Raji (cell line): ENCODE results near the gene ARHGEF10L.

ENCODE experiments used
- POLR2A ChIP-seq: IDR thresholded peaks from 2 replicates; pipeline ENCODE4 v1.6.1; 2011; ENCODE audit warnings: low read depth, low read length, control low read depth; ENCODE audit not compliant: insufficient read depth

The ARHGEF10L gene

DNA sequence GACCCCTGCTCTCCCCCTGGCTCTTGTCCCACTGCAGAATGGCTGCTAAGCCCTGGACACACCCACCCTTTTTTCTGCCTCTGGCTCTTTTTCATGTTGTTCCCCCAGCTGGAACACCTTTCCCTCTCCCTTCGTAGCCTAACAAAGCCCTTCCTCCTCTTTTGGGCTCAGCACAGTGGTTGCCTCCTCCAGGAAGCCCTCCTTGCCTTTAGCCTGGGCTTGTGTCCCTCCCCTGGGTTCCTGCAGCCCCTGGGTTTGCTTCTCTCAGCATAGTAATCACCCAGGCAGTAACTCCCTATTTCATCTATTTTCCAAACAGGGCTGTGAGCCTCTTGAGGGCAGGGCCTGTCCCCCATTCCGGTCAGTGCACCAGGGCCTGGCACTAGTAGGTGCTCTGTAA, 195.8 kb downstream of the ARHGEF10L start:
- TF ChIP-seq POLR2A: no peak

DNA sequence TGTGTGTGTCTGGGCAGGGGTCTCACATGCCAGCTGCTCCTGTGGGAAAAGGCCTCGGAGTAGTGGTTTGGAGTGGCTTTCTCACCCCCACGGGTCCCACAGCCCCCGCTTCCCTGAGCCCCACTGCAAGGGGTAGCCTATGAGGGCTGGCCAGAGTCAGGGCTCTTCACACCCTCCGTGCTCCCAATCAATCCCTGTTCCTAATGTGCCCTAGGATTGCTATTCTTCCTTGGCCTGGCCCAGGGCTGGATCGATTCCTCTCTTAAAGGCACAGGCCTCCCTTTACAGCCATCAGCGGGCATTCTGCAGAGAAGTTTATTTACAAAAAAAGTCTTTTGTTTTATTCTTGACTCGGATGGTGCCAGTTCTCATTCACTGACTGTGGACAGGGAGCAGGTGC, 196.3 kb downstream of the ARHGEF10L start:
- no peak for TF ChIP-seq POLR2A

DNA sequence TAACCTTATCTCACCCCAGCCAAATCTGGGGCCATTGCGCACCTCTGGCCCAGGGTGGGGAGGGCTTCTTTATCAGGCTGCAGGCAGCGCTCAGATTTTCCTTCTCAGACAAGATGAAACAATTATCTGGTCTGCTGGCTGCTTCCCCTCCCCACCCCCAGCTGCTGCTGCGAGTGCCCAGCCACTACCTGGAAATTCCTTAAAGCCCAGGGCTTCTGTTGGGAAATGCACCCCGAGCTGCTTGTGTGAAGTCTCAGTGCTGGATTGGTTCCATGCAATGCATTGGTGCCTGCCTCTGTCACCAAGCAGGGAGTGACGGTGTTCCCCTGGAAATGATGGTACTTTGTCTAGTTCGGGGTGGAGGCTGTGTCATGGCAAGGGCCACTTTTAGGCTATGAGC, 197.1 kb downstream of the ARHGEF10L start:
- no peak for TF ChIP-seq POLR2A

DNA sequence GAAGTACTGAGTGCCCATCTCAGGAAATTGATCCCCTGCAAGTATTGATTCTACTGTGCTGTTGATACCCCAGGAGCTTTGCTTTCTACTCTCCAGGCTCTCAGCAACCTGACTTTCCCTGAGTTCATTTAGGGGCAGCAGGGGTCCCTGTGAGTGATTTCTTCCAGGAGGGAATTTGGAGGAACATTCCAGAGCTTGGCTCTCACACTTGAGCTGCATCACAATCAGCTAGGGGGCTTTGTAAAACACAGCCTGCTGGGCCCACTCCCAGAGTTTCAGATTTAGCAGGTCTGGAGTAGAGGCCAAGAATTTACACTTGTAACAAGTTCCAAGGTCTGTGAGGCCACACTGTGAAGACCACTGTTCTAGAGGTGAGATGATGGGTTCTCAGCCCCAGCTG, 199.6 kb downstream of the ARHGEF10L start:
- no peak for TF ChIP-seq POLR2A

DNA sequence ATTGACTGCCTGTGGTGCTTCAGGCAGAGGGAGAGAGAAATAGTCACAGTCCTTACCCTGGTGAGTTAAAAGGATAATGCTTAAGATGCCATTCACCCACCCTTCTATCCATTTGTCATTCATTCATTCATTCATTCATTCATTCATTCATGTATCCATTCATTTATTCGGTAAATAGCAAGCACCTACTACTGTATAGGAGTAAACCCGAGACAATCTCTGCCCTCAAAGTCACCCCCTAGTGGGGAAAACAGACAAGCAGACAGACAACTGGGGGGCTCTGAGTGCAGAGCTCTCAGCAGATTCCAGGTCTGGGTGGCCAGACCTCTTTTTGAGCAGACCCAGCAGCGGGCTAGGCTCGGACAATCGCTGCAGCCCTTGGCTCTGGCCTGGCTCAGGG, 201.6 kb downstream of the ARHGEF10L start:
- no peak for TF ChIP-seq POLR2A

DNA sequence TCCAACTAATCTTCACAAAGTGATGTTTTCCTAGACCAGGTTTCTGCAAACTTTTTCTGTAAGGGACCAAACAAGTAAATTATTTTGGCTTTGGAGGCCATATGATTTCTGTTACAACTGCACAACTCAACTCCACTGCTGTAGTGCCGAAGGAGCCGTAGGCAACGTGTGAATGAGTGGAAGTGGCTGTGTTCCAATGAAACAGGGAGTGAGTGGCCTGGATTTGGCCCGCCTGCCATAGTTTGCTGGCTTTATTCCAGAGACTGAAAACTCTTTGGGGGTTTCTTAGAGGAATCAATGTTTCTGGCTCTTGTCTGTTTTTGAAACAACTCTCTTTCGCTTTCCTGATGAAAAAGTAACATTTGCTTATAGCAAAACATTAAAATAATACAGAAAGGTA, 203.1 kb downstream of the ARHGEF10L start:
- no peak for TF ChIP-seq POLR2A

DNA sequence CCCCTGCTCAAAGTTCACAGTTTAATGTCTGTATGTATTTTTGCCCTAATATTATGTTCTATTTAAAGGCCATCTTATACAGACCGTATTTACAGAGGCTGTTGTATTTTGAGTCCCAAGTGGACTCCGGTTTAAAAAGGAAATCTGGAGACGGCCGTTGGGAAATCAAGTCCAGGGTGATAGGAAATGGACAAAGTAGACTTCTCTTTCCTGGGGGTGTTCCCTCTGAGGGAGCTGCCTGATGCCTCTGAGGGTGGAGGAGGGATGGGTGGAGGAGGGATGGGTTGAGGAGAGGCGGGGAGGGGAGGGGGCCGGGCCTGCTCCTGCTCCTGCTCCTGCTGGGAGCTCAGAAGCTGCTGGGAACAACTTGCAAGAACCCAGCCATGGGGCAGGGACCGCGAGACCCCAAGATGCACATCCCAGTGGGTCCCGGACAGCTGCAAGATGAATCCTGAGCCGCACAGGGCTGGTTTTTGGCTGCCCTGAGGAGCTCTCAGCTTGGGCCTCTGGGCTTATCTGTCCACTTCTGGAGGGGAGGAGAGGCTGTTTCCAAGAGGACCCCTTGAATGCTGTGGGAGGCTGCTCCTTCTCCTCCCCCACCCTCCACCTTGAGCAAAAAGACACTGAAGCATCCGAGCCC, 203.6 kb downstream of the ARHGEF10L start:
- TF ChIP-seq POLR2A: no peak

DNA sequence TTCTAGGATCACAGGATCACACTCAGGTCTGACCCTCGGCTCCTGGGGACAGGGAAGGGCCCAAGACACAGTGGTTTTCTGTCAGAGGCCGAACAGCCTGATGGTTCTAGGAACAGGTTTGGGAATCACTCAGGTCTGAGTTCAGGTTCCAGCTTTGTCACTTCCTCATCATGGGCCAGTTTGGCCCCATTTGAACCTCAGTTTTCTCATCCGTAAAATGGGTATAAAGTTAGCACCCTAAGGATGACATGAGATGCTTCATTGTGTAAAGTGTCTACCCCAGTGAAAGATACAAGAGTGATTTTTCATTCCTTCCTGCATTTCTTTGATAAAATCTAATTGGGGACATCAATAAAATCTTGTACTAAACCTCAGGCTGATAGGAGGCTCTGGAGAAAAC, 204.4 kb downstream of the ARHGEF10L start:
- TF ChIP-seq POLR2A: no peak

DNA sequence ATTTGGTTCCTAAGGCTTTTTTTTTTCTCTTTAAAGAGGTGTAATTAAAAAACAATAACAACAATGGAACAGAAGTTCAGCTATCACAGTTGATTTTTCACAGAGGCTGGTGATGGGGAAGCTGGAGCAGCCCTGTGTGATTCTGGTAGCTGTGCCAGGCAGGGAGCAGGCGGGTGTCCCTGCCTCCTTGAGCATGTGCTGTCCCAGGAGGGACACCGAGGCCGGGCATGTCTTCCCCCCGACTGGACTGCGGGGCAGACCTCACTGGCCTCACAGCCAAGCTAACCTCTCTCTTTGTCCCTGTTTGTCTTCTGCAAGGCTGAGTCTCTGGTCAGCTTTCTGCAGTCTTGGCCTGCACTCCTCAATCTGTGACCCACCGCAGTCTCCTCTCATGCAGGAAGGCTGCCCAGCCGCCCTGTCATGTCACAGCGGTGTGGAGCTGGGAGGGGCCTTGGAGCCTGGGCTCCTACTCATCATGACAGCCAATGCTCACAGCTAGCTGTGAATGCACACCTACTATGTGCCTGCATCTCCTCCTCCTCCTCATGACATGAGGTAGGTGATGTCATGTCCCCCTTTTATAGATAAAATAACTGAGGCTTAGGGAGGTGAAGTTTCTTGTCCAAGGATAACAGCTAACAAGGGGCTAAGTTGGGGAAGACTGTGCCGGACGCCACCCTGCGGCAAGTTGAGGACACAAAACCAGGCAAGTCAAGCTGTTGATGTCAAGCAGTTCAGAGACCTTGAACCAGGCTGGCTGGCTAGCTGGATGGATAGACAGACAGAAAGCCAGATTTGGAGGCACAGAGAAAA, 205.4 kb downstream of the ARHGEF10L start:
- no peak for TF ChIP-seq POLR2A

DNA sequence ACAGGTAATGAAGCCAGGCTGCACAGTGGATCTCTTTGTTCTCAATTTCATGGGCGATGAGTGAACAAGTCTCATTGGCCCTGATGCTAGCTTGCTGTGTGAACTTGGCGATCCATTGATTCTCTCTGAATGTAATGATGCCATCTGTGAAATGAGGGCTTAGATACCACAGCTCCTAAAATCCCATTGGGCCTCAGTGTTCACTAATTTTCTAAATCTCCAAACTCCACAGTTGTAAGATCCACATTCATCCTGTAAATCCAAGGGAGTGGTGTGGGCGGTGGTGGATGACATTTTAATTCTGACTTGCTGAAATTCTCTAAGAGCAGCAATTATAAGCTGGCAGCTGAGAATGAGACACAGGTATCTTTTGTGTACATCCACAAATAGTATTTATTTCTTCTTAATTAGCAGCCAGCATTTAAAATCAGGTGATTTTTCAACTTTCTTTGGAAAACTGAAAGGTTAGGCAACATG, 206.0 kb downstream of the ARHGEF10L start:
- no peak for TF ChIP-seq POLR2A

DNA sequence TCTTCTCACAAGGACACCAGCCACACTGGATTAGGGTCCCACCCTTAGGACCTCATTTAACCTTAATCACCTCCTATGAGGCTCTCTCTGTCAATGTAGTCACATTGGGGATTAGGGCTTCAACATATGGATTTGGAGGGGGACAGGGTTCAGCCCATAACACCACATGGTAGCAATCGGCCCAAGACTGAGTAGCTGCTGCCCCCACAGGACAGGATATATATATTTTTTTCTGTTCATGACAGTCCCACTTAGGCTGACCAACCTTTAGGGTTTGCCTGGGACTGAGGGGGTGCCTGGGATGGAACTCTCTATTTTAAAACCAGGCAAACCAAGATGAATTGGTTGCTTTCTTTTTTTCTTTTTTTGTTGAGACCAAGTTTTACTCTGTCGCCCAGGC, 207.4 kb downstream of the ARHGEF10L start:
- TF ChIP-seq POLR2A: no peak
